ENCODE data around the gene ZEB2.

GRCh38 chr2:144546933-144547332 is 27.0 kb upstream of the ZEB2 start:
- TF ChIP-seq CTCF (conservative IDR thresholded peaks at IDR 0.05; ENCODE audit: low read length) (no peak), EZH2phosphoT487 (IDR thresholded peaks at IDR 0.05; ENCODE audit: borderline replicate concordance) (no peak)

Data from Loucy (cell line).